Spleen (tissue), 11 donors: ENCODE measurements around the gene SCN1B. TPM values are rescaled to one million over a fixed set of nuclear protein-coding genes. Genes with fewer than 3 reads are reported as not detected.

Source experiments
- DNase-seq: peaks from one replicate; pipeline ENCODE4 v3.0.0-alpha.2; 2020
- H3K27ac ChIP-seq, 8 donors: fragments of 200-600 bp; sonication (generic) in 7 of 8; 1 replicate in 4 of 8; 2 replicates in 4 of 8; pipeline versions ENCODE4 v1.5.0 to v1.8.0; 2016 to 2021; ENCODE audit warnings: inconsistent platforms in 4 of 8, mild to moderate bottlenecking in 4 of 8, moderate library complexity in 1 of 8
- H3K27me3 ChIP-seq, 7 donors: fragments of 200-600 bp; sonication (generic) in 6 of 7; replicated peaks in 1 of 7; 1 replicate in 4 of 7; 2 replicates in 3 of 7; pipeline versions ENCODE4 v1.5.0 to v1.8.0; 2016 to 2021; ENCODE audit warnings: inconsistent platforms in 3 of 7, mild to moderate bottlenecking in 1 of 7
- H3K36me3 ChIP-seq, 6 donors: fragments of 200-600 bp; sonication (generic) in 5 of 6; 1 replicate in 4 of 6; 2 replicates in 2 of 6; pipeline versions ENCODE4 v1.5.0 to v1.8.0; 2016 to 2021; ENCODE audit warnings: inconsistent platforms in 2 of 6
- H3K4me1 ChIP-seq, 6 donors: fragments of 200-600 bp; sonication (generic) in 5 of 6; 1 replicate in 3 of 6; 2 replicates in 3 of 6; pipeline versions ENCODE4 v1.5.0 to v1.8.0; 2016 to 2021; ENCODE audit warnings: inconsistent platforms in 3 of 6
- H3K4me3 ChIP-seq, 8 donors: fragments of 200-600 bp; sonication (generic) in 7 of 8; 1 replicate in 4 of 8; 2 replicates in 4 of 8; pipeline versions ENCODE4 v1.5.0 to v1.8.0; 2016 to 2021; ENCODE audit warnings: inconsistent platforms in 4 of 8, mild to moderate bottlenecking in 4 of 8, moderate library complexity in 2 of 8
- H3K9me3 ChIP-seq, 8 donors: fragments of 200-600 bp; sonication (generic) in 7 of 8; 1 replicate in 4 of 8; 2 replicates in 4 of 8; pipeline versions ENCODE4 v1.5.0 to v1.8.0; 2016 to 2021; ENCODE audit warnings: inconsistent platforms in 4 of 8
- POLR2A ChIP-seq, 3 donors: fragments of 450-650 bp; IDR thresholded peaks; one replicate each; pipeline ENCODE4 v1.5.1; 2017; ENCODE audit warnings: antibody characterized with exemption in 3 of 3, mild to moderate bottlenecking in 1 of 3
- POLR2AphosphoS5 ChIP-seq, 3 donors: sonication (generic); formaldehyde crosslinking; IDR thresholded peaks; one replicate each; pipeline ENCODE4 v1.5.1; 2017; ENCODE audit warnings: antibody characterized with exemption in 3 of 3
- WGBS, 5 donors: extraction: QIAGEN DNeasy Blood & Tissue Kit in 3 of 5; methylation state at CpG; one replicate each; pipeline versions ENCODE4 v1.1.5 to v1.1.7; 2013 to 2018; 5-methylcytosine and 5-hydroxymethylcytosine counted together
- intact Hi-C: fragments of 100-400 bp; cut with DNase I; formaldehyde crosslinking; loops from one replicate; pipeline ENCODE4 v1.15.0; 2023; ENCODE audit warnings: low total_unique reads
- polyA plus RNA-seq, 3 donors: library from polyadenylated mRNA; stranded (reverse); fragments of 200-250 nt; gene quantifications; one replicate each; pipeline ENCODE4 v1.2.1, GENCODE V29; 2013
- total RNA-seq, 7 donors: library from RNA; depleted of rRNA in 3 of 7; stranded (reverse); fragments of >200 nt in 3 of 7; fragmentation: NEBNext Ultra II Directional in 4 of 7; extraction: Animal tissue kit (Norgen Biotek cat#: 25700) in 4 of 7; gene quantifications; one replicate each; pipeline versions ENCODE4 v1.1.0 to v1.2.1, GENCODE V29; 2016 to 2021
- TF ChIP-seq, protein P1 (sequence below), 11 experiments: fragments of 200-600 bp in 7 of 11; fragments of 450-650 bp in 4 of 11; sonication (generic) in 4 of 11; IDR thresholded peaks in 8 of 11; conservative IDR thresholded peaks in 3 of 11; 1 replicate in 7 of 11; 2 replicates in 4 of 11; pipeline versions ENCODE4 v1.4.0 to v1.8.0; 2016 to 2021; ENCODE audit warnings: antibody characterized with exemption in 11 of 11, inconsistent platforms in 4 of 11, mild to moderate bottlenecking in 1 of 11
- donor health status: healthy with polysubstance abuse.
- donor health status: DM: no; HTN: no; CAD: no; lungs with moderate emphysema.
- donor health status: DM: no; HTN: no; CAD: no.
- donor health status: Bipolar disorder and iron deficiency.
- donor health status: healthy.
- donor health status: DM: no; HTN: no; CAD: no.
- donor health status: DM: yes; HTN: yes; CAD: no.

The SCN1B gene
- total and polyA plus RNA-seq, 10 donors: 3.7 to 28.1 (median 13.1) TPM

DNA sequence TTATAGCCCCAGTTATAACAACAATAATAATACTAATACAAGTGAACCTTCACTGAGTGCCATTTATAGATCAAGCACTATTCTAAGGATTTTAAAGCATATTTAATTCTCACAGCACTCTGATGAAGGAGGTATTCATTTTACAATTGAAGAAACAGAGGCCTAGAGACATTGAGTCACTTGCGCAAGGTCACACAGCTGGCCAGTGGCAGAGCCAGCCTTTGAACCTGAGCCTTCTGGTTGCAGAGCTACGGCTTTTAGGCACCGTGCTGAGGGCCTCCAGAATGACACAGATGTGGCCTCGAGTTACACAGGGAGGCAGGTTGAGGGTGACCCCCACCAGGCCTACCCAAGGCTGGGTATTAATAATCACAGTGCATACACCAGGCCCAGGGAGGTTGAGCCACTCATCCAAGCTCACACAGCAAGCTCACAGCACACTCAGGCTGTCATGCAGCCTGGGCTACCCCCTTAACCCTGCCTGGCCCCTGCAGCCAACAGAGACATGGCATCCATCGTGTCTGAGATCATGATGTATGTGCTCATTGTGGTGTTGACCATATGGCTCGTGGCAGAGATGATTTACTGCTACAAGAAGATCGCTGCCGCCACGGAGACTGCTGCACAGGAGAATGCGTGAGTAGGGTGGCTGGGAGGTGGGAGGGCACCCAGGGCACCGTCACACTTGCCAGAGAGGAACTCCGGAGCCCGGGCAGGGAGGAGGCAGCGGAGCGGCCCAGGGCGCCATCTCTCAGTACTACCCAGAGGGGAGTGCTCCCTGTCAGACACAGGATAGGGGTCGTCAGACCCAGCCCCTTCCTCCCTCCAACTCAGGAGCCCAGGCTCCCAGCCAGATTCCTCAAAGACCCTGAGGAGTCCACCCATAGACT, 8.6 kb downstream of the SCN1B start:
- 30 to 59% (median 38%) methylated on average over 9 to 17 of the region's 17 CpGs for WGBS, 5 donors

DNA sequence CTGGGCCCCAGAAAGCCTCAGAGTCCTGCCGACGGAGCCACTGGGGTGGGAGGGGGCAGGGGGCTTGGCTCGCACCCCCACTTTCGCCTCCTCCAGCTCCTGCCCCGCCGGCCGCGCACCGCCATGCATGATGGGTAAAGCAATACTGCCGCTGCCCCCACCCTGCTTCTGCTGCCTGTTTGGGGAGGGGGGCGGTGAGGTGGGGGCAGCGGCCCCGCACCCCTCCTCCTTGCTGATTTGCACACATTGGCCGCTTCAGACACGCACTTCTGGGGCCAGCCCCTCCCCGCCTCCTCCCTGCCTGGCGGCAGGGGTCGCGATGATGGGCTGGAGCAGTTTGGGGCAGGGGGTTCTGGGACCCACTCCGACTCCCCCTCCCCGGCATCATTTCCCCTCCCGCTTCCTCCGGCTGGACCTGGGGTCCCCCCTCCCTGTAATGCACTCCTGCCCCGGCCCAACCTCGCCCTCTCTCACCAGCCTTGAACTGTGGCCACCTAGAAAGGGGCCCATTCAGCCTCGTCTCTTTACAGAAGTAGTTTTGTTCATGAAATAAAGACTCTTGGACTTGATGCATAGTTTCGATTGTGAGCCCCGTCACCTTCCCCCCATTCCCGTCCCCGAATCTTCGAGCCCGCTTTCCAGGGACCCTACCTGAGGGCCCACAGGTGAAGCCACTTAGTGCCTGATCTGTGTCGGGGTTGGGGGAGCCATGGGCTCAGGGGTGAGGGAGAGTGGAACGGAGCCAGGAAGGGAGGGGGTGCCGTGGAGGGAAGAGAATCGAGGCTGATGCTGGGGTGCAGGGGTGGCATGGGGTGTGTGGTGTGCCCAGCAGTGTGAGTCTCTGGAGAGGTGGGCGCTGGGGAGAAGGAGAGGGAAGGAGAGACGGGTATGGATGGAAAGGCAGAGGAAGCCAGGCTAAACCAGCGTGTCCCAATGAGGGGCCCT, 9.9 kb downstream of the SCN1B start:
- intact Hi-C loops: no loop called here
- H3K27me3 ChIP-seq: peaks cover 0 to 25% (median 0%) of the 10 kb centered on the region in 7 donors
- TF ChIP-seq POLR2AphosphoS5 (IDR thresholded peaks at IDR 0.05) (no peak), POLR2A (IDR thresholded peaks at IDR 0.05) (no peak)
- TF ChIP-seq, protein P1, sequence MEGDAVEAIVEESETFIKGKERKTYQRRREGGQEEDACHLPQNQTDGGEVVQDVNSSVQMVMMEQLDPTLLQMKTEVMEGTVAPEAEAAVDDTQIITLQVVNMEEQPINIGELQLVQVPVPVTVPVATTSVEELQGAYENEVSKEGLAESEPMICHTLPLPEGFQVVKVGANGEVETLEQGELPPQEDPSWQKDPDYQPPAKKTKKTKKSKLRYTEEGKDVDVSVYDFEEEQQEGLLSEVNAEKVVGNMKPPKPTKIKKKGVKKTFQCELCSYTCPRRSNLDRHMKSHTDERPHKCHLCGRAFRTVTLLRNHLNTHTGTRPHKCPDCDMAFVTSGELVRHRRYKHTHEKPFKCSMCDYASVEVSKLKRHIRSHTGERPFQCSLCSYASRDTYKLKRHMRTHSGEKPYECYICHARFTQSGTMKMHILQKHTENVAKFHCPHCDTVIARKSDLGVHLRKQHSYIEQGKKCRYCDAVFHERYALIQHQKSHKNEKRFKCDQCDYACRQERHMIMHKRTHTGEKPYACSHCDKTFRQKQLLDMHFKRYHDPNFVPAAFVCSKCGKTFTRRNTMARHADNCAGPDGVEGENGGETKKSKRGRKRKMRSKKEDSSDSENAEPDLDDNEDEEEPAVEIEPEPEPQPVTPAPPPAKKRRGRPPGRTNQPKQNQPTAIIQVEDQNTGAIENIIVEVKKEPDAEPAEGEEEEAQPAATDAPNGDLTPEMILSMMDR (IDR thresholded peaks at IDR 0.05 in 8 of 11, conservative IDR thresholded peaks at IDR 0.05 in 3 of 11): no peak
- H3K36me3 ChIP-seq: no peaks in the 10 kb centered on the region
- H3K27ac ChIP-seq: peak overlapping the region; percentile 15 to 82 (median 78)
- no peak for DNase-seq
- peak overlapping the region in 6 of 8 donors; percentile 9 to 60 (median 28) for H3K4me3 ChIP-seq
- peaks cover 44 to 82% (median 65%) of the 10 kb centered on the region in 6 donors for H3K4me1 ChIP-seq
- 13 to 22% (median 16%) methylated on average over 27 to 39 of the region's 39 CpGs for WGBS, 5 donors
- no peaks in the 10 kb centered on the region for H3K9me3 ChIP-seq

More for the DNA sequence above, 8.6 kb downstream of the SCN1B start:
- Histone ChIP-seq H3K9me3 (no peaks in the 10 kb centered on the region), H3K27me3 (peaks cover 0 to 25% (median 0%) of the 10 kb centered on the region in 7 donors), H3K27ac (peak overlapping the region in 7 of 8 donors; percentile 60 to 82 (median 79)), H3K36me3 (peaks cover 0 to 7% (median 0%) of the 10 kb centered on the region in 6 donors), H3K4me1 (peaks cover 44 to 69% (median 56%) of the 10 kb centered on the region in 6 donors), H3K4me3 (peak overlapping the region in 4 of 8 donors; percentile 28 to 60 (median 28))
- intact Hi-C loops: no loop called here
- DNase-seq: no peak
- TF ChIP-seq, protein P1 (IDR thresholded peaks at IDR 0.05 in 8 of 11, conservative IDR thresholded peaks at IDR 0.05 in 3 of 11): no peak
- TF ChIP-seq POLR2AphosphoS5 (IDR thresholded peaks at IDR 0.05): peak in 2 of 3 donors; percentile 52 to 58
- no peak for TF ChIP-seq POLR2A (IDR thresholded peaks at IDR 0.05)

DNA sequence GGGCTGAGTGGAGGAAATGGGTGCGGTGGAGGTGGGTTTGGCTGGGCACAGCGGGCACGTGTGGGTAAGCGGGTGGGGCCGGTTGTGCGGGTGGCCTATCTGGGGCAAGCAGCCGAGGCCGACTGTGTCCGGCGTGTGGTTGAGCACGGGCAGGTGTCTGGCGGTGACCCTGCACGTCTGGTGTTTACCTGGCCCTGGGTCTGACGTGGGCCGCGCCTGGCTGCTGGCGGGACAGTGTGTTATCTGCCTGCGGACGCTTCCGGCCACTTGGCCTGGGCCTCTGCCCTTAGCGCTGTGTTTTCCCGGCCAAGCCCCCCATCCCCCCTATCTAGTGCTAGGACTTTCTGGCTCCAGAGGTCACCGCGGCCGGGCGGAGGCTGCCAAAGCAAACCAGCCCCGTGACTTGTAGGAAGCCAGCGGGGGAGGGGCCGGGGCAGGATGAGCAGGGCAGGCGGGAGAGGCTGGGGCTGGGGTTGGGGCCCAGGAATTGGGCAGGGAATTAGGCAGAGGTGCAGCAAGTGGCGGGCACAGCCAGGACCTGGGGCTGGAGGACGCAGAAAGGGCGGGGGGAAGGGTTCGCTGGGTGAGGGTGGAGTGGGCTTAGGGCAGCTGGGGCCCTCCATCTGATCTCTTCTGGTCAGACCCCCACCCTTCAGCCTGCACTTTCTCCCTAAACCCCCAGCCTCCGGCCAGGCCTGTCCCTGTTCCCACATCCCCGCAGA, 10.7 kb downstream of the SCN1B start:
- intact Hi-C loops: no loop called here
- TF ChIP-seq POLR2A (IDR thresholded peaks at IDR 0.05) (no peak), POLR2AphosphoS5 (IDR thresholded peaks at IDR 0.05) (peak; percentile 78 to 90 (median 84))
- TF ChIP-seq, protein P1 (IDR thresholded peaks at IDR 0.05 in 8 of 11, conservative IDR thresholded peaks at IDR 0.05 in 3 of 11): peak in 1 of 11 experiments; percentile 16
- H3K9me3 ChIP-seq: no peaks in the 10 kb centered on the region
- peak; percentile 92 for DNase-seq
- peak overlapping the region; percentile 15 to 82 (median 78) for H3K27ac ChIP-seq
- H3K4me3 ChIP-seq: peak overlapping the region in 4 of 8 donors; percentile 28 to 60 (median 28)
- H3K4me1 ChIP-seq: peaks cover 47 to 90% (median 73%) of the 10 kb centered on the region in 6 donors
- 8 to 14% (median 9%) methylated on average over 14 to 36 of the region's 36 CpGs for WGBS, 5 donors
- peaks cover 0 to 25% (median 0%) of the 10 kb centered on the region in 7 donors for H3K27me3 ChIP-seq
- no peaks in the 10 kb centered on the region for H3K36me3 ChIP-seq
